HepG2 (cell line): ENCODE measurements around the gene GPR61. TPM values are rescaled to one million over a fixed set of nuclear protein-coding genes. Genes with fewer than 3 reads are reported as not detected.

ENCODE experiments used
- ATAC-seq: fragments of 200-7000 bp; cut with Tn5 transposase; 3 replicates; pipeline ENCODE4 v1.9.1; 2020; ENCODE audit warnings: mild to moderate bottlenecking, moderate library complexity
- BruUV-seq: library from RNA; stranded (reverse); fragments of 400-500 nt; replicated peaks from 2 replicates; lab custom pipeline; 2021; lab: Mats Ljungman, UMichigan
- CTCF ChIA-PET: fragments of 300-600 bp; formaldehyde crosslinking; extraction: SDS; loops from one replicate; lab custom pipeline; 2021; ENCODE audit warnings: low total read pairs, inconsistent platforms, low intra/inter-chr PET ratio; lab: Yijun Ruan, JAX
- POLR2A ChIA-PET: fragments of 350-600 bp; sonication (Branson Sonifier 250); formaldehyde crosslinking; loops from one replicate; lab custom pipeline; 2020; ENCODE audit warnings: antibody characterized with exemption, inconsistent platforms; lab: Yijun Ruan, JAX
- DNase-seq: peaks from one replicate; pipeline ENCODE4 v3.0.0-alpha.2; 2015; ENCODE audit warnings: low spot score
- FAIRE-seq: peaks from 3 replicates; lab custom pipeline; 2011; peaks lifted over from hg19 to GRCh38; lab: Jason Lieb, UNC
- H2AFZ ChIP-seq: one replicate; pipeline ENCODE4 v1.6.1; 2011; ENCODE audit warnings: low read length, inconsistent platforms
- H3K27ac ChIP-seq: fragments of 300-600 bp; 3 replicates; pipeline ENCODE4 v1.8.0; 2011; ENCODE audit warnings: mixed run types, mild to moderate bottlenecking, mixed read lengths, low read length, inconsistent platforms; ENCODE audit not compliant: insufficient read depth; ENCODE audit errors: extremely low read length
- H3K27me3 ChIP-seq, 2 experiments: fragments of 200-600 bp in 1 of 2; 2 replicates in 1 of 2; 3 replicates in 1 of 2; pipeline versions ENCODE4 v1.6.0 to v1.8.0; 2011; ENCODE audit warnings: low read length in 2 of 2, mild to moderate bottlenecking in 2 of 2, moderate library complexity in 2 of 2, inconsistent platforms in 1 of 2; ENCODE audit not compliant: insufficient read depth in 2 of 2, control insufficient read depth in 1 of 2
- H3K36me3 ChIP-seq, 2 experiments: fragments of 200-600 bp in 1 of 2; replicated peaks in 1 of 2; 2 replicates in 1 of 2; 3 replicates in 1 of 2; pipeline versions ENCODE4 v1.5.1 to v1.8.0; 2011; ENCODE audit warnings: low read length in 2 of 2, inconsistent platforms in 1 of 2; ENCODE audit not compliant: insufficient read depth in 2 of 2, control insufficient read depth in 1 of 2
- H3K4me1 ChIP-seq: 2 replicates; pipeline ENCODE4 v1.5.1; 2012; ENCODE audit warnings: low read length, inconsistent platforms; ENCODE audit not compliant: insufficient read depth
- H3K4me2 ChIP-seq: 2 replicates; pipeline ENCODE4 v1.6.0; 2011; ENCODE audit warnings: low read depth, low read length, inconsistent platforms
- H3K4me3 ChIP-seq, 3 experiments: fragments of 200-600 bp in 1 of 3; sonication (generic), shearing (Covaris generic) in 1 of 3; replicated peaks in 1 of 3; 2 replicates each; pipeline ENCODE4 v1.5.1; 2011 to 2016; ENCODE audit warnings: low read length in 3 of 3, inconsistent platforms in 2 of 3, low read depth in 2 of 3, mild to moderate bottlenecking in 2 of 3, control low read depth in 1 of 3, mixed read lengths in 1 of 3; ENCODE audit not compliant: insufficient read depth in 1 of 3
- H3K79me2 ChIP-seq: one replicate; pipeline ENCODE4 v1.6.1; 2011; ENCODE audit warnings: low read length, inconsistent platforms; ENCODE audit not compliant: insufficient read depth
- H3K9ac ChIP-seq: 2 replicates; pipeline ENCODE4 v1.6.0; 2011; ENCODE audit warnings: mild to moderate bottlenecking, low read depth, low read length, inconsistent platforms; ENCODE audit not compliant: insufficient read depth
- H3K9me3 ChIP-seq: 2 replicates; pipeline ENCODE4 v1.5.1; 2012; ENCODE audit warnings: mild to moderate bottlenecking, low read length
- H4K20me1 ChIP-seq: 2 replicates; pipeline ENCODE4 v1.6.0; 2011; ENCODE audit warnings: inconsistent platforms, mild to moderate bottlenecking, low read length, moderate library complexity; ENCODE audit not compliant: insufficient read depth
- BRD4 ChIP-seq: sonication (generic); formaldehyde crosslinking; IDR thresholded peaks from 2 replicates; pipeline ENCODE4 v1.4.0; 2020; ENCODE audit warnings: missing genetic modification reagents
- DZIP1 ChIP-seq: sonication (generic); formaldehyde crosslinking; IDR thresholded peaks from 2 replicates; pipeline ENCODE4 v1.5.0; 2020; ENCODE audit warnings: mild to moderate bottlenecking, missing genetic modification reagents
- FOXA1 ChIP-seq, 2 experiments: fragments of 450-650 bp in 1 of 2; sonication (generic) in 1 of 2; formaldehyde crosslinking in 1 of 2; IDR thresholded peaks; 2 replicates each; pipeline versions ENCODE4 v1.4.0 to v1.6.1; 2016 to 2020; ENCODE audit warnings: missing genetic modification reagents in 1 of 2
- FUBP1 ChIP-seq: sonication (generic); formaldehyde crosslinking; IDR thresholded peaks from 2 replicates; pipeline ENCODE4 v1.5.1; 2020; ENCODE audit warnings: missing genetic modification reagents, mild to moderate bottlenecking, borderline replicate concordance
- GTF3A ChIP-seq: sonication (generic); formaldehyde crosslinking; conservative IDR thresholded peaks from 2 replicates; pipeline ENCODE4 v1.4.0; 2020; ENCODE audit warnings: mild to moderate bottlenecking, missing genetic modification reagents
- MAF1 ChIP-seq: sonication (generic); formaldehyde crosslinking; IDR thresholded peaks from 2 replicates; pipeline ENCODE4 v1.5.0; 2020; ENCODE audit warnings: missing genetic modification reagents, borderline replicate concordance
- NFE2L1 ChIP-seq: sonication (generic); formaldehyde crosslinking; IDR thresholded peaks from 2 replicates; pipeline ENCODE4 v1.4.0; 2020; ENCODE audit warnings: missing genetic modification reagents, mild to moderate bottlenecking, borderline replicate concordance
- PHF8 ChIP-seq: sonication (generic); formaldehyde crosslinking; IDR thresholded peaks from 2 replicates; pipeline ENCODE4 v1.5.0; 2020; ENCODE audit warnings: missing genetic modification reagents
- PITX1 ChIP-seq: sonication (generic); formaldehyde crosslinking; IDR thresholded peaks from 2 replicates; pipeline ENCODE4 v1.5.1; 2020; ENCODE audit warnings: mild to moderate bottlenecking, missing genetic modification reagents
- SOX5 ChIP-seq: IDR thresholded peaks from 2 replicates; pipeline ENCODE4 v1.6.1; 2016; ENCODE audit warnings: borderline replicate concordance
- SP1 ChIP-seq, 2 experiments: fragments of 450-650 bp in 1 of 2; sonication (generic) in 1 of 2; formaldehyde crosslinking in 1 of 2; IDR thresholded peaks; 2 replicates each; pipeline versions ENCODE4 v1.4.0 to v1.6.1; 2016 to 2020; ENCODE audit warnings: missing genetic modification reagents in 1 of 2
- TRIM24 ChIP-seq: sonication (generic); formaldehyde crosslinking; IDR thresholded peaks from 2 replicates; pipeline ENCODE4 v1.8.0; 2022; ENCODE audit warnings: mild to moderate bottlenecking, missing genetic modification reagents
- ZBTB7A ChIP-seq: sonication (generic); formaldehyde crosslinking; IDR thresholded peaks from 2 replicates; pipeline ENCODE4 v1.8.0; 2022; ENCODE audit warnings: mild to moderate bottlenecking, missing genetic modification reagents
- ZMYM2 ChIP-seq: sonication (generic); formaldehyde crosslinking; IDR thresholded peaks from 2 replicates; pipeline ENCODE4 v1.8.0; 2022; ENCODE audit warnings: mild to moderate bottlenecking, missing genetic modification reagents
- ZNF720 ChIP-seq: sonication (generic); formaldehyde crosslinking; IDR thresholded peaks from 2 replicates; pipeline ENCODE4 v1.4.0; 2020; ENCODE audit warnings: missing genetic modification reagents
- WGBS: methylation state at CpG from one replicate; pipeline ENCODE4 v1.1.6; 2017; ENCODE audit warnings: low lambda C conversion rate; 5-methylcytosine and 5-hydroxymethylcytosine counted together
- in situ Hi-C: cut with HindIII; loops from 2 replicates; pipeline ENCODE4 v1.10.0; 2017; ENCODE audit warnings: low pct_unique_long_range_greater_than_20kb; ENCODE audit not compliant: extremely low pct_ligation_motif_present
- intact Hi-C: fragments of 100-400 bp; cut with micrococcal nuclease; formaldehyde crosslinking; loops from one replicate; pipeline ENCODE4 v1.10.0; 2022; ENCODE audit not compliant: unreplicated experiment
- polyA plus RNA-seq, 8 experiments: library from polyadenylated mRNA; depleted of rRNA in 3 of 8; stranded (reverse) in 7 of 8; unstranded in 1 of 8; fragments of >200 nt; fragmentation: Illumina TruSeq in 4 of 8; extraction: Trizol in 4 of 8; gene quantifications; 2 replicates each; pipeline versions ENCODE4 v1.2.1 to v1.2.3, GENCODE V29; 2011 to 2016; ENCODE audit warnings: low read depth in 4 of 8, missing spikeins in 1 of 8, mixed read lengths in 1 of 8; ENCODE audit not compliant: insufficient read depth in 1 of 8
- total RNA-seq, 5 experiments: library from RNA; depleted of rRNA; stranded (reverse); fragments of >200 nt; fragmentation: Illumina TruSeq; extraction: Trizol; gene quantifications; 2 replicates each; pipeline ENCODE4 v1.2.3, GENCODE V29; 2016; ENCODE audit warnings: low read depth in 1 of 5

Gene GPR61
- total and polyA plus RNA-seq, 2 of the 13 experiments (the other 11 are each of a cell fraction or from before 2014, with no cell fraction given) = not detected

GRCh38 chr1:109527098-109527811 is 12.4 kb upstream of the GPR61 start (continued):
- no peak for TF ChIP-seq ZMYM2 (CRISPR knock-in tag)
- no peak for TF ChIP-seq ZBTB7A
- no peak for TF ChIP-seq FUBP1 (CRISPR knock-in tag)
- no peak for TF ChIP-seq DZIP1 (CRISPR knock-in tag)
- TF ChIP-seq, all 625 proteins: peak for 0

- CTCF ChIA-PET = no interaction called here
- POLR2A ChIA-PET = interaction anchor here (1.0 kb wide), 1 partner anchor 11 kb away, joined by 3 read pairs; no protein-coding TSS in a partner anchor
- 35% methylated on average over 7 of the region's 9 CpGs for WGBS
Measured at GRCh38 chr1:109527846-109528695, 11.6 kb upstream of the GPR61 start.

More at GRCh38 chr1:109527846-109528695, 11.6 kb upstream of the GPR61 start:
- Histone ChIP-seq H3K4me2 (no peak overlapping the region), H3K79me2 (no peaks in the 10 kb centered on the region), H3K27me3 (peaks cover 7 to 61% of the 10 kb centered on the region in 2 experiments; a peak in 4 of 5 replicates), H3K4me1 (peaks cover 15% of the 10 kb centered on the region; the same call in 1 of the 2 replicates), H3K36me3 (no peaks in the 10 kb centered on the region), H4K20me1 (no peaks in the 10 kb centered on the region), H3K9ac (no peak overlapping the region), H3K9me3 (no peaks in the 10 kb centered on the region), H3K4me3 (no peak overlapping the region), H3K27ac (no peak overlapping the region), H2AFZ (no peak overlapping the region)
- ATAC-seq (no peak), FAIRE-seq (no peak), DNase-seq (no peak)
- in situ Hi-C loops = no loop called here
- TF ChIP-seq ZNF720 (no peak), SP1 (IDR thresholded peaks at IDR 0.05) (no peak), SP1 (CRISPR knock-in tag; IDR thresholded peaks at IDR 0.05) (no peak), BRD4 (CRISPR knock-in tag) (no peak), PHF8 (CRISPR knock-in tag) (no peak), SOX5 (CRISPR knock-in tag) (no peak), FOXA1 (IDR thresholded peaks at IDR 0.05) (no peak), FOXA1 (CRISPR knock-in tag; IDR thresholded peaks at IDR 0.05) (no peak), TRIM24 (CRISPR knock-in tag) (no peak), MAF1 (CRISPR knock-in tag) (no peak), NFE2L1 (CRISPR knock-in tag) (no peak), GTF3A (CRISPR knock-in tag) (no peak), PITX1 (no peak)
- BruUV-seq = no TSS peak
- intact Hi-C loops = no loop called here
